ENCODE data around the gene KIF18B. TPM values are rescaled to one million over a fixed set of nuclear protein-coding genes. Genes with fewer than 3 reads are reported as not detected.

Gene KIF18B
- total and polyA plus RNA-seq, 2 of the 13 experiments (the other 11 are each of a cell fraction or from before 2014, with no cell fraction given): 15.2 to 15.3 TPM

- 0 out of 2 replicates have a peak, but pooled peaks have one; percentile 36 for TF ChIP-seq ZNF563 (CRISPR knock-in tag; IDR thresholded peaks at IDR 0.05)
- TF ChIP-seq, protein P1, sequence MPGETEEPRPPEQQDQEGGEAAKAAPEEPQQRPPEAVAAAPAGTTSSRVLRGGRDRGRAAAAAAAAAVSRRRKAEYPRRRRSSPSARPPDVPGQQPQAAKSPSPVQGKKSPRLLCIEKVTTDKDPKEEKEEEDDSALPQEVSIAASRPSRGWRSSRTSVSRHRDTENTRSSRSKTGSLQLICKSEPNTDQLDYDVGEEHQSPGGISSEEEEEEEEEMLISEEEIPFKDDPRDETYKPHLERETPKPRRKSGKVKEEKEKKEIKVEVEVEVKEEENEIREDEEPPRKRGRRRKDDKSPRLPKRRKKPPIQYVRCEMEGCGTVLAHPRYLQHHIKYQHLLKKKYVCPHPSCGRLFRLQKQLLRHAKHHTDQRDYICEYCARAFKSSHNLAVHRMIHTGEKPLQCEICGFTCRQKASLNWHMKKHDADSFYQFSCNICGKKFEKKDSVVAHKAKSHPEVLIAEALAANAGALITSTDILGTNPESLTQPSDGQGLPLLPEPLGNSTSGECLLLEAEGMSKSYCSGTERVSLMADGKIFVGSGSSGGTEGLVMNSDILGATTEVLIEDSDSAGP (CRISPR knock-in tag; IDR thresholded peaks at IDR 0.05; ENCODE audit: borderline replicate concordance): peak; percentile 85
- peak; percentile 19; the same call in 1 of the 2 replicates for TF ChIP-seq LBX2 (CRISPR knock-in tag; IDR thresholded peaks at IDR 0.05; ENCODE audit: borderline replicate concordance)
- no peak for TF ChIP-seq FOXA1 (IDR thresholded peaks at IDR 0.05)
- no peak for TF ChIP-seq FOXA1 (CRISPR knock-in tag; IDR thresholded peaks at IDR 0.05)
- 0 out of 2 replicates have a peak, but pooled peaks have one; percentile 34 for TF ChIP-seq ATF5 (CRISPR knock-in tag; IDR thresholded peaks at IDR 0.05; ENCODE audit: low read depth)
- TF ChIP-seq, protein P2, sequence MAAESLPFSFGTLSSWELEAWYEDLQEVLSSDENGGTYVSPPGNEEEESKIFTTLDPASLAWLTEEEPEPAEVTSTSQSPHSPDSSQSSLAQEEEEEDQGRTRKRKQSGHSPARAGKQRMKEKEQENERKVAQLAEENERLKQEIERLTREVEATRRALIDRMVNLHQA (CRISPR knock-in tag; IDR thresholded peaks at IDR 0.05): no peak
- no peak for TF ChIP-seq NCOA5 (CRISPR knock-in tag; IDR thresholded peaks at IDR 0.05)
- TF ChIP-seq HCFC1 (IDR thresholded peaks at IDR 0.05; ENCODE audit: low read depth, low read length): no peak
- peak; percentile 80 for TF ChIP-seq MXD1 (CRISPR knock-in tag; IDR thresholded peaks at IDR 0.05)
- no peak for TF ChIP-seq HINFP (CRISPR knock-in tag; IDR thresholded peaks at IDR 0.05; ENCODE audit: low read depth)
- TF ChIP-seq ATF7 (IDR thresholded peaks at IDR 0.05): no peak
- TF ChIP-seq ATF7 (CRISPR knock-in tag; IDR thresholded peaks at IDR 0.05): peak; percentile 34; the same call in 1 of the 2 replicates
- no peak for TF ChIP-seq CBX2 (IDR thresholded peaks at IDR 0.05; ENCODE audit: low read depth, low read length)
- TF ChIP-seq CBX2 (CRISPR knock-in tag; IDR thresholded peaks at IDR 0.05; ENCODE audit: low read depth): no peak
- TF ChIP-seq ZNF691 (CRISPR knock-in tag; IDR thresholded peaks at IDR 0.05; ENCODE audit: borderline replicate concordance, low read depth): peak; percentile 62; the same call in 1 of the 2 replicates
- 0 out of 2 replicates have a peak, but pooled peaks have one; percentile 28 for TF ChIP-seq PPARG (CRISPR knock-in tag; conservative IDR thresholded peaks at IDR 0.05)
- TF ChIP-seq RXRB (CRISPR knock-in tag; IDR thresholded peaks at IDR 0.05; ENCODE audit: borderline replicate concordance): peak; percentile 26; the same call in 1 of the 2 replicates
- TF ChIP-seq ZNF331 (CRISPR knock-in tag; IDR thresholded peaks at IDR 0.05): peak; percentile 50; the same call in 1 of the 2 replicates
- TF ChIP-seq ZFX (CRISPR knock-in tag; IDR thresholded peaks at IDR 0.05; ENCODE audit: low read depth): peak; percentile 49; the same call in 1 of the 2 replicates
- TF ChIP-seq ZNF276 (CRISPR knock-in tag; IDR thresholded peaks at IDR 0.05; ENCODE audit: low read depth): peak; percentile 69; the same call in 1 of the 2 replicates
These were observed 36.2 kb downstream of the KIF18B start (continued) for GRCh38 chr17:44911133-44912001.
